Ectodermal cell (in vitro differentiated cells): Measurements from ENCODE around the gene CNTNAP5.
"Not testable (repeated sequence)": the region's sequence is repeated elsewhere in the genome, so short reads cannot be mapped to it uniquely, and the experiment has no call there.

ENCODE experiments used
- H3K27ac ChIP-seq: 2 replicates; pipeline ENCODE4 v1.7.0; 2013; ENCODE audit warnings: mild to moderate bottlenecking, low read depth, low read length; ENCODE audit not compliant: insufficient read depth, poor library complexity, severe bottlenecking
- H3K27me3 ChIP-seq: 2 replicates; pipeline ENCODE4 v1.7.0; 2013; ENCODE audit warnings: mild to moderate bottlenecking, low read length; ENCODE audit not compliant: insufficient read depth, control insufficient read depth, poor library complexity, severe bottlenecking
- H3K36me3 ChIP-seq: one replicate; pipeline ENCODE4 v1.7.0; 2013; ENCODE audit warnings: low read length; ENCODE audit not compliant: control insufficient read depth, insufficient read depth
- H3K4me1 ChIP-seq: one replicate; pipeline ENCODE4 v1.7.0; 2013; ENCODE audit warnings: low read length; ENCODE audit not compliant: control insufficient read depth, insufficient read depth
- H3K4me3 ChIP-seq: 2 replicates; pipeline ENCODE4 v1.7.0; 2013; ENCODE audit warnings: low read depth, low read length, control low read depth; ENCODE audit not compliant: insufficient read depth
- H3K9me3 ChIP-seq: 2 replicates; pipeline ENCODE4 v1.7.0; 2013; ENCODE audit warnings: mild to moderate bottlenecking, low read length, moderate library complexity; ENCODE audit not compliant: control insufficient read depth
- WGBS, 2 experiments: methylation state at CpG; one replicate each; pipeline ENCODE4 v1.1.7; 2013; ENCODE audit warnings: missing lambda C conversion rate in 2 of 2; 5-methylcytosine and 5-hydroxymethylcytosine counted together

Gene CNTNAP5

GRCh38 chr2:124382067-124382618, 357.1 kb downstream of the CNTNAP5 start:
- 93 to 95% methylated on average over 1 of the region's 1 CpG for WGBS, 2 experiments
- H3K27ac ChIP-seq = no peak overlapping the region
- H3K27me3 ChIP-seq = no peaks in the 10 kb centered on the region
- H3K4me3 ChIP-seq = no peak overlapping the region
- no peaks in the 10 kb centered on the region for H3K9me3 ChIP-seq
- no peaks in the 10 kb centered on the region for H3K4me1 ChIP-seq
- H3K36me3 ChIP-seq = no peaks in the 10 kb centered on the region

GRCh38 chr2:124395961-124396360, 370.9 kb downstream of the CNTNAP5 start:
- Histone ChIP-seq H3K27ac (no peak overlapping the region), H3K27me3 (no peaks in the 10 kb centered on the region), H3K4me3 (no peak overlapping the region), H3K4me1 (no peaks in the 10 kb centered on the region), H3K9me3 (no peaks in the 10 kb centered on the region), H3K36me3 (no peaks in the 10 kb centered on the region)
- 61 to 67% methylated on average over 3 of the region's 3 CpGs for WGBS, 2 experiments

- Histone ChIP-seq H3K27ac (no peak overlapping the region), H3K4me1 (no peaks in the 10 kb centered on the region), H3K36me3 (no peaks in the 10 kb centered on the region), H3K27me3 (no peaks in the 10 kb centered on the region), H3K4me3 (no peak overlapping the region), H3K9me3 (no peaks in the 10 kb centered on the region)
- 95 to 96% methylated on average over 3 of the region's 3 CpGs for WGBS, 2 experiments
Measured at GRCh38 chr2:124402274-124402673, 377.2 kb downstream of the CNTNAP5 start.

GRCh38 chr2:124407836-124408534, 382.9 kb downstream of the CNTNAP5 start:
- H3K36me3 ChIP-seq, H3K4me1 ChIP-seq, H3K27me3 ChIP-seq, H3K27ac ChIP-seq, H3K4me3 ChIP-seq, H3K9me3 ChIP-seq: not testable (repeated sequence)
- 84 to 93% methylated on average over 12 to 29 of the region's 35 CpGs for WGBS, 2 experiments

- no peak overlapping the region for H3K4me3 ChIP-seq
- no peak overlapping the region for H3K27ac ChIP-seq
- 93 to 95% methylated on average over 1 of the region's 1 CpG for WGBS, 2 experiments
- peaks cover 9% of the 10 kb centered on the region for H3K4me1 ChIP-seq
- no peaks in the 10 kb centered on the region for H3K36me3 ChIP-seq
- H3K27me3 ChIP-seq = no peaks in the 10 kb centered on the region
- no peaks in the 10 kb centered on the region for H3K9me3 ChIP-seq
Measured at GRCh38 chr2:124424074-124424473, 399.0 kb downstream of the CNTNAP5 start.

GRCh38 chr2:124426122-124426521, 401.0 kb downstream of the CNTNAP5 start:
- H3K4me3 ChIP-seq = no peak overlapping the region
- H3K9me3 ChIP-seq = no peaks in the 10 kb centered on the region
- H3K27me3 ChIP-seq = no peaks in the 10 kb centered on the region
- no peaks in the 10 kb centered on the region for H3K36me3 ChIP-seq
- no peak overlapping the region for H3K27ac ChIP-seq
- 96 to 97% methylated on average over 2 of the region's 2 CpGs for WGBS, 2 experiments
- H3K4me1 ChIP-seq = peaks cover 9% of the 10 kb centered on the region

- H3K4me1 ChIP-seq = peaks cover 9% of the 10 kb centered on the region
- WGBS, 2 experiments = 72 to 75% methylated on average over 2 of the region's 2 CpGs
- no peak overlapping the region for H3K27ac ChIP-seq
- H3K36me3 ChIP-seq = no peaks in the 10 kb centered on the region
- H3K27me3 ChIP-seq = no peaks in the 10 kb centered on the region
- no peak overlapping the region for H3K4me3 ChIP-seq
- no peaks in the 10 kb centered on the region for H3K9me3 ChIP-seq
Measured at GRCh38 chr2:124426625-124427024, 401.5 kb downstream of the CNTNAP5 start.

GRCh38 chr2:124437811-124438210, 412.7 kb downstream of the CNTNAP5 start:
- WGBS, 2 experiments = 33% methylated on average over 1 of the region's 1 CpG; no CpG with 5 or more reads in 1 of the 2 experiments
- no peak overlapping the region for H3K4me3 ChIP-seq
- no peaks in the 10 kb centered on the region for H3K27me3 ChIP-seq
- H3K4me1 ChIP-seq = no peaks in the 10 kb centered on the region
- no peaks in the 10 kb centered on the region for H3K9me3 ChIP-seq
- H3K36me3 ChIP-seq = no peaks in the 10 kb centered on the region
- no peak overlapping the region for H3K27ac ChIP-seq

GRCh38 chr2:124450481-124450880, 425.4 kb downstream of the CNTNAP5 start:
- no peaks in the 10 kb centered on the region for H3K4me1 ChIP-seq
- no peak overlapping the region for H3K4me3 ChIP-seq
- H3K9me3 ChIP-seq = no peaks in the 10 kb centered on the region
- 57 to 90% methylated on average over 2 of the region's 2 CpGs for WGBS, 2 experiments
- no peak overlapping the region for H3K27ac ChIP-seq
- H3K36me3 ChIP-seq = no peaks in the 10 kb centered on the region
- H3K27me3 ChIP-seq = no peaks in the 10 kb centered on the region

- 96% methylated on average over 2 of the region's 2 CpGs for WGBS, 2 experiments
- Histone ChIP-seq H3K27me3 (no peaks in the 10 kb centered on the region), H3K27ac (no peak overlapping the region), H3K36me3 (no peaks in the 10 kb centered on the region), H3K4me3 (no peak overlapping the region), H3K9me3 (no peaks in the 10 kb centered on the region), H3K4me1 (no peaks in the 10 kb centered on the region)
Measured at GRCh38 chr2:124476291-124476690, 451.2 kb downstream of the CNTNAP5 start.
